ENCODE results near the gene TCF20.

Gene TCF20

GRCh38 chr22:42281706-42282251 is 11.3 kb upstream of the TCF20 start:
- DNase-seq, result no peak

GRCh38 chr22:42281284-42281683 is 10.8 kb upstream of the TCF20 start:
- DNase-seq, result no peak

- DNase-seq, result no peak
These were observed 10.4 kb upstream of the TCF20 start for GRCh38 chr22:42280836-42281235.

- no peak for DNase-seq
These were observed 9.7 kb upstream of the TCF20 start for GRCh38 chr22:42280140-42280539.

- DNase-seq, result no peak
These were observed 9.1 kb upstream of the TCF20 start for GRCh38 chr22:42279425-42280020.

GRCh38 chr22:42277988-42278776 is 7.7 kb upstream of the TCF20 start:
- no peak for DNase-seq

- DNase-seq, result no peak
These were observed 6.8 kb upstream of the TCF20 start for GRCh38 chr22:42277232-42277753.

- no peak for DNase-seq
These were observed 5.5 kb upstream of the TCF20 start for GRCh38 chr22:42275970-42276369.

GRCh38 chr22:42275176-42275575 is 4.7 kb upstream of the TCF20 start:
- no peak for DNase-seq

- DNase-seq, result no peak
These were observed 3.5 kb upstream of the TCF20 start for GRCh38 chr22:42273855-42274451.

GRCh38 chr22:42272431-42272999 is 2.1 kb upstream of the TCF20 start:
- DNase-seq, result no peak

- DNase-seq, result no peak
These were observed 1.5 kb upstream of the TCF20 start for GRCh38 chr22:42271906-42272305.

- no peak for DNase-seq
These were observed 849 bp upstream of the TCF20 start for GRCh38 chr22:42271191-42271813.

GRCh38 chr22:42270176-42270509 is 310 bp downstream of the TCF20 start:
- DNase-seq, result no peak

- no peak for DNase-seq
These were observed 849 bp downstream of the TCF20 start for GRCh38 chr22:42269432-42270175.

GRCh38 chr22:42268852-42269410 is 1.5 kb downstream of the TCF20 start:
- DNase-seq, result no peak

GRCh38 chr22:42265321-42265720 is 5.1 kb downstream of the TCF20 start:
- DNase-seq, result no peak

- no peak for DNase-seq
These were observed 6.5 kb downstream of the TCF20 start for GRCh38 chr22:42263944-42264343.

- no peak for DNase-seq
These were observed 7.5 kb downstream of the TCF20 start for GRCh38 chr22:42262964-42263363.

- DNase-seq, result no peak
These were observed 9.2 kb downstream of the TCF20 start for GRCh38 chr22:42261296-42261695.

- no peak for DNase-seq
These were observed 12.3 kb downstream of the TCF20 start for GRCh38 chr22:42258126-42258525.

GRCh38 chr22:42257386-42257785 is 13.1 kb downstream of the TCF20 start:
- DNase-seq, result no peak
